ENCODE data around the gene SLC7A8. TPM values are rescaled to one million over a fixed set of nuclear protein-coding genes. Genes with fewer than 3 reads are reported as not detected.
A peak's percentile ranks its signal among the peaks of the same experiment; 100 is the strongest.

Gene SLC7A8
- total RNA-seq, 1 experiment from 2014 or later: 0.90 TPM

DNA sequence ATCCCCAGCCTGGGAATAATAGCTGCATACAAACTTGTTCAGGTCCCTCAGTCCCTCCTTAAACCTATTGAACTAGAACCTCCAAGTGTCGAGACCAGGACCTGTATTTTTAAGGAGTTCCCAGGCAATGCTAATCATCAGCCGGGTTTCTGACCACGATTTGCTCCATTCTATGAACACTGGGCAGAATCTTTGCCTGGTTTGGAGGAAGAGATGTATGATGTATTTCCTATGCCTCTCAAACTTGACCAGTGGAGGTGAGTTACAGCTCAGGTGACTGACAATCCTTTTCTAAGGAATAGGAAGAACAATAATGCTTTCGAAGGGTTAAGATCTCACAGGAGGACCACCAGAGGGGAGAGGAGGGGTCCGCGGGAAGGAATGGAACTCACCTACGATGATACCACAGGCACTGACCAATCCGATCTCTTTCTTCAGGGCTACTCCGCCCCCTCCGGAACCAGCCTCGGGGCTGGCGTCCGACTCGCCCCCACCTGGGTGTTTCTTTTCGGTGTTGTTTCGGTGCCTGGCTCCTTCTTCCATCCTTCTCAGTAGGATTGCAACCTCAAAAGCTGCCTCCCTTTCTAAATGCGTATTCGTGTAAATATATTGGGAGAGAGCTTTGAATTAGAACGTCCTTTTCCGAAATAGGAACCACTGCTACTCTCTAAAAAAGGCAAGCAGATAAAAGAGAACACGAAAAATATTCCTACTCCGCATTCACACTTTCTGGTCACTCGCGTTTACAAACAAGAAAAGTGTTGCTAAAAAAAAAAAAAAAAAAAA is 895 bp downstream of the SLC7A8 start:
- ATAC-seq (peak; percentile 54), DNase-seq (ENCODE audit: low read depth, low spot score) (no peak)
- no TSS peak for BruUV-seq (replicated peaks)
- Histone ChIP-seq H3K27me3 (ENCODE audit: control insufficient read depth, insufficient read depth, low read length) (peaks cover 4% of the 10 kb centered on the region), H3K27ac (ENCODE audit: low read length) (no peak overlapping the region), H3K36me3 (ENCODE audit: control insufficient read depth, insufficient read depth, low read length) (peaks cover 3% of the 10 kb centered on the region; the same call in 1 of the 2 replicates), H3K4me1 (ENCODE audit: control insufficient read depth, insufficient read depth, low read length) (no peaks in the 10 kb centered on the region; the same call in 1 of the 2 replicates), H3K4me3 (ENCODE audit: low read depth in 2 of 2, low read length in 2 of 2) (peak overlapping the region; percentile 39 to 40), H3K9me3 (ENCODE audit: control insufficient read depth, insufficient read depth, low read depth, low read length) (no peaks in the 10 kb centered on the region)
- ChIA-PET CTCF (interaction anchor here (1.9 kb wide), 1 partner anchor 62 kb away, joined by 11 read pairs; no protein-coding TSS in a partner anchor), POLR2A (no interaction called here)
- intact Hi-C loops (cut with micrococcal nuclease; ENCODE audit: unreplicated experiment) (no loop called here), in situ Hi-C loops (cut with HindIII; ENCODE audit: low pct_unique_long_range_greater_than_20kb, low sequenced_read_pairs) (no loop called here)
- TF ChIP-seq TCF7L2 (IDR thresholded peaks at IDR 0.05; ENCODE audit: low read depth, low read length): no peak
- TF ChIP-seq, protein P1, sequence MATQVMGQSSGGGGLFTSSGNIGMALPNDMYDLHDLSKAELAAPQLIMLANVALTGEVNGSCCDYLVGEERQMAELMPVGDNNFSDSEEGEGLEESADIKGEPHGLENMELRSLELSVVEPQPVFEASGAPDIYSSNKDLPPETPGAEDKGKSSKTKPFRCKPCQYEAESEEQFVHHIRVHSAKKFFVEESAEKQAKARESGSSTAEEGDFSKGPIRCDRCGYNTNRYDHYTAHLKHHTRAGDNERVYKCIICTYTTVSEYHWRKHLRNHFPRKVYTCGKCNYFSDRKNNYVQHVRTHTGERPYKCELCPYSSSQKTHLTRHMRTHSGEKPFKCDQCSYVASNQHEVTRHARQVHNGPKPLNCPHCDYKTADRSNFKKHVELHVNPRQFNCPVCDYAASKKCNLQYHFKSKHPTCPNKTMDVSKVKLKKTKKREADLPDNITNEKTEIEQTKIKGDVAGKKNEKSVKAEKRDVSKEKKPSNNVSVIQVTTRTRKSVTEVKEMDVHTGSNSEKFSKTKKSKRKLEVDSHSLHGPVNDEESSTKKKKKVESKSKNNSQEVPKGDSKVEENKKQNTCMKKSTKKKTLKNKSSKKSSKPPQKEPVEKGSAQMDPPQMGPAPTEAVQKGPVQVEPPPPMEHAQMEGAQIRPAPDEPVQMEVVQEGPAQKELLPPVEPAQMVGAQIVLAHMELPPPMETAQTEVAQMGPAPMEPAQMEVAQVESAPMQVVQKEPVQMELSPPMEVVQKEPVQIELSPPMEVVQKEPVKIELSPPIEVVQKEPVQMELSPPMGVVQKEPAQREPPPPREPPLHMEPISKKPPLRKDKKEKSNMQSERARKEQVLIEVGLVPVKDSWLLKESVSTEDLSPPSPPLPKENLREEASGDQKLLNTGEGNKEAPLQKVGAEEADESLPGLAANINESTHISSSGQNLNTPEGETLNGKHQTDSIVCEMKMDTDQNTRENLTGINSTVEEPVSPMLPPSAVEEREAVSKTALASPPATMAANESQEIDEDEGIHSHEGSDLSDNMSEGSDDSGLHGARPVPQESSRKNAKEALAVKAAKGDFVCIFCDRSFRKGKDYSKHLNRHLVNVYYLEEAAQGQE (IDR thresholded peaks at IDR 0.05; ENCODE audit: insufficient read depth in 1 of 2, low read depth in 2 of 2, low read length in 1 of 2): no peak
- no peak for TF ChIP-seq SIN3A (IDR thresholded peaks at IDR 0.05; ENCODE audit: borderline replicate concordance, insufficient read depth, low read depth, low read length)
- TF ChIP-seq, protein P2, sequence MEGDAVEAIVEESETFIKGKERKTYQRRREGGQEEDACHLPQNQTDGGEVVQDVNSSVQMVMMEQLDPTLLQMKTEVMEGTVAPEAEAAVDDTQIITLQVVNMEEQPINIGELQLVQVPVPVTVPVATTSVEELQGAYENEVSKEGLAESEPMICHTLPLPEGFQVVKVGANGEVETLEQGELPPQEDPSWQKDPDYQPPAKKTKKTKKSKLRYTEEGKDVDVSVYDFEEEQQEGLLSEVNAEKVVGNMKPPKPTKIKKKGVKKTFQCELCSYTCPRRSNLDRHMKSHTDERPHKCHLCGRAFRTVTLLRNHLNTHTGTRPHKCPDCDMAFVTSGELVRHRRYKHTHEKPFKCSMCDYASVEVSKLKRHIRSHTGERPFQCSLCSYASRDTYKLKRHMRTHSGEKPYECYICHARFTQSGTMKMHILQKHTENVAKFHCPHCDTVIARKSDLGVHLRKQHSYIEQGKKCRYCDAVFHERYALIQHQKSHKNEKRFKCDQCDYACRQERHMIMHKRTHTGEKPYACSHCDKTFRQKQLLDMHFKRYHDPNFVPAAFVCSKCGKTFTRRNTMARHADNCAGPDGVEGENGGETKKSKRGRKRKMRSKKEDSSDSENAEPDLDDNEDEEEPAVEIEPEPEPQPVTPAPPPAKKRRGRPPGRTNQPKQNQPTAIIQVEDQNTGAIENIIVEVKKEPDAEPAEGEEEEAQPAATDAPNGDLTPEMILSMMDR (IDR thresholded peaks at IDR 0.05): no peak
- no peak for TF ChIP-seq POLR2AphosphoS5 (IDR thresholded peaks at IDR 0.05; ENCODE audit: low read depth, low read length)

DNA sequence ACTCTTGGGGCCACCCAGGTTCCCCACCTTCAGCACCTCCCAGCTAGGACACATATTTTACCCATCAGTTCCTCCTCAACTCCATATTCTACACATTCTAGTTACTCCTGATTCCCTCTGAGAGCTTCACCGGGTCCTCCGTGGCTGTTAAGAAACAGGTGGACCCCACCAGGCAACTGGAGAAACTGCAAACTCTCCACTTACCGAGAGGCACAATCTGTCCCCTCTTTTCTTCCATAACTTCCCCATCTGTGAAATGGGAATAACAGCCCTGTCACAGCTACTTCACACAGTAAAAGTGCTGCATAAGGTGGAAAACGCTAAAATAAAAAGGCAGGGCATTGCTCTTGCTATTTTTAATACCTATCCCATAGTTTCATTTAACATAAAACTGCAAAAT is 1.5 kb downstream of the SLC7A8 start:
- CTCF ChIA-PET: interaction anchor here (0.7 to 1.9 kb wide), 2 partner anchors 18 to 61 kb away, joined by 3 to 11 read pairs; no protein-coding TSS in a partner anchor
- peaks cover 6% of the 10 kb centered on the region for H3K27me3 ChIP-seq (ENCODE audit: control insufficient read depth, insufficient read depth, low read length)
- POLR2A ChIA-PET: interaction anchor here (1.0 kb wide), 1 partner anchor 41 kb away, joined by 4 read pairs; no protein-coding TSS in a partner anchor
- in situ Hi-C loops (cut with HindIII; ENCODE audit: low pct_unique_long_range_greater_than_20kb, low sequenced_read_pairs): no loop called here
- DNase-seq (ENCODE audit: low read depth, low spot score) (no peak), ATAC-seq (no peak)
- no peak overlapping the region for H3K27ac ChIP-seq (ENCODE audit: low read length)
- H3K4me1 ChIP-seq (ENCODE audit: control insufficient read depth, insufficient read depth, low read length): no peaks in the 10 kb centered on the region; the same call in 1 of the 2 replicates
- BruUV-seq (replicated peaks): no TSS peak
- intact Hi-C loops (cut with micrococcal nuclease; ENCODE audit: unreplicated experiment): no loop called here
- no peaks in the 10 kb centered on the region for H3K9me3 ChIP-seq (ENCODE audit: control insufficient read depth, insufficient read depth, low read depth, low read length)
- H3K36me3 ChIP-seq (ENCODE audit: control insufficient read depth, insufficient read depth, low read length): peaks cover 3% of the 10 kb centered on the region; the same call in 1 of the 2 replicates
- no peak for TF ChIP-seq SIN3A (IDR thresholded peaks at IDR 0.05; ENCODE audit: borderline replicate concordance, insufficient read depth, low read depth, low read length)
- TF ChIP-seq TCF7L2 (IDR thresholded peaks at IDR 0.05; ENCODE audit: low read depth, low read length): no peak
- no peak for TF ChIP-seq POLR2AphosphoS5 (IDR thresholded peaks at IDR 0.05; ENCODE audit: low read depth, low read length)
- TF ChIP-seq, protein P1 (IDR thresholded peaks at IDR 0.05; ENCODE audit: insufficient read depth in 1 of 2, low read depth in 2 of 2, low read length in 1 of 2): no peak
- TF ChIP-seq, protein P2 (IDR thresholded peaks at IDR 0.05): no peak
- H3K4me3 ChIP-seq (ENCODE audit: low read depth in 2 of 2, low read length in 2 of 2): no peak overlapping the region
